Measurements from ENCODE around the gene CSGALNACT2.

- no peak for TF ChIP-seq TAF1 (conservative IDR thresholded peaks at IDR 0.05)
- no peak for TF ChIP-seq SP1 (IDR thresholded peaks at IDR 0.05)
Observed at GRCh38 chr10:43218951-43219837, 80.9 kb downstream of the CSGALNACT2 start.
